LNCAP (cell line): Measurements from ENCODE around the gene MAGI2.

Source experiments
- TF ChIP-seq, protein P1 (sequence below): fragments of 450-650 bp; IDR thresholded peaks from 2 replicates; pipeline ENCODE4 v1.5.1; 2017; ENCODE audit warnings: mild to moderate bottlenecking

Gene MAGI2

DNA sequence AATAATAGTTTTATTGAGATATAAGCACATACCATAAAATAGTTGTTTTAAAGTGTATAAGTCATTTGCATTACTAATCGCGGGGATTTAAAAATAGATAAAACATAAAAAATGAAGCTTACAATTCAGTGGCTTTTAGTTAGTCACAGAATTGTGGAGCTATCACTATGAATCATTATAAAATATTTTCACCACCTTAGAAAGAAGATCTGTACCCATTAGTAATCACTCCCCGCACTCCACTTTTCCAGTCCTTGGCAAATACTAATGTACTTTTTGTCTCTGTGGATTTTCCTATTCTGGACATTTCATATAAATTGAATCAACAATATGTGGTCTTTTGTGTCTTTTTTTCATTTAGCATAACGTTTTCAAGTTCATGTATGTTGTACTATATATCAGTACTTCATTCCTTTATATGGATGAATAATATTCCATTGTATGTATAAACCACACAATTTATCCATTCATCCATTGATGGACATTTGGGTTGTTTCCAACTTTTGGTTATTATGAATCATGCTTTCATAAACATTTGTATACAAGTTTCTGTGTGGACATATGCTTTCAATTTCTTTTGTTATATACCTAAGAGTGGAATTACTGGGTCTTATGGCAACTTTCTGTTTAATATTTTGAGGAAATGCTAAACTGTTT lies 162.5 kb downstream of the MAGI2 start:
- TF ChIP-seq, protein P1, sequence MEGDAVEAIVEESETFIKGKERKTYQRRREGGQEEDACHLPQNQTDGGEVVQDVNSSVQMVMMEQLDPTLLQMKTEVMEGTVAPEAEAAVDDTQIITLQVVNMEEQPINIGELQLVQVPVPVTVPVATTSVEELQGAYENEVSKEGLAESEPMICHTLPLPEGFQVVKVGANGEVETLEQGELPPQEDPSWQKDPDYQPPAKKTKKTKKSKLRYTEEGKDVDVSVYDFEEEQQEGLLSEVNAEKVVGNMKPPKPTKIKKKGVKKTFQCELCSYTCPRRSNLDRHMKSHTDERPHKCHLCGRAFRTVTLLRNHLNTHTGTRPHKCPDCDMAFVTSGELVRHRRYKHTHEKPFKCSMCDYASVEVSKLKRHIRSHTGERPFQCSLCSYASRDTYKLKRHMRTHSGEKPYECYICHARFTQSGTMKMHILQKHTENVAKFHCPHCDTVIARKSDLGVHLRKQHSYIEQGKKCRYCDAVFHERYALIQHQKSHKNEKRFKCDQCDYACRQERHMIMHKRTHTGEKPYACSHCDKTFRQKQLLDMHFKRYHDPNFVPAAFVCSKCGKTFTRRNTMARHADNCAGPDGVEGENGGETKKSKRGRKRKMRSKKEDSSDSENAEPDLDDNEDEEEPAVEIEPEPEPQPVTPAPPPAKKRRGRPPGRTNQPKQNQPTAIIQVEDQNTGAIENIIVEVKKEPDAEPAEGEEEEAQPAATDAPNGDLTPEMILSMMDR, result no peak

DNA sequence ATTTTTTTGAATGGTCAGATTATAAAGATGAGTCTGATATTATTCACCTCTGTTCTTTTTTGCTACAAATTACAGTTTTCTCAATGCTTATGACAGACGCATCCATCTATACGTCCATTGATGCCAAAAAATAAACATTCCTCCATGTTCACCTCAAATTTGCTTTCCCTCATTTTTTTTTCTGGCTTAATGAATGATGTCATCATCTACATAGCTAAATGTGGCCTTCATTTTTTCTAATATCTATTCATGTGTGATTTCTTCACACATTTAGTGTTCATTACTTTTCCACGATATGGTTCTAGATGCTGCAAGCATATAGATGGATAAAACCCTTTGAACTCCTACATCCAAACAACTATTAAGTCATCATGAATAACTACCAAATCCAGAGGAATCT lies 163.1 kb downstream of the MAGI2 start:
- TF ChIP-seq, protein P1, result no peak

DNA sequence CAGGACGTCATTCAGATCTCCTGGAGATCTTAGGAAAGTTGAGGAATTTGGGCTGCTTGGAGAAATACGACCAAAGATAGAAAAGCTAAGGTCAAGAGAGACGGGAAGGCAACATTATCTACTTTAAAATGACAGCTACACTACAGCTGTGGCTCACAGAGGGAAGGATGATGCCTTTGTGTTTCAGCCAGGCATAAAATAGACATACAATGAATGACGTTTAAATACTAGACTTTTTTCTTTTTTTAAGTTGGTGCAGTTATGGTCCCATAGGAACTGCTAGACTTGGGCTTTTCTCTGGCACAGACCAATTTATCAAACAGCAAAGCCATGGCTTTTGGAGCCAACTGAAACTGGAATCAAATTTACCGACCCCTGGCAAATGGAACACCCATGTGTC lies 164.8 kb downstream of the MAGI2 start:
- TF ChIP-seq, protein P1, result no peak

DNA sequence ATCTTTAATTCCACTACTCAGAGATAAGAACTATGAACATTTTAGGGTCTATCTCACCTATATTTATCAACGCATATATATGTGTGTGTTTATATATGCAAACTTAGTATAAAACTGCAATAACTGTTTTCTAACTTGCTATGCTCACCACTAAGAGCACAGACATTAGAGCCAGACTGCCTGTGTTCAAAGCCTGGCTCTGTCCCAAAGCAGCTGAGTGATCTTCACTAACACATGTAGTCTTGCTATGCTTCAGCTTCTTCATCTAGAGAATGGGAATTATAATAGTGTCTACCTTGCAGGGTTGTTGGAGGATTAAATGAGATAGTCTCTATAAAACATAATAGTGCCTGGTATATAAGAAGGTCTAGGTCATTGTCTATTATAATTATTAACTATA lies 165.5 kb downstream of the MAGI2 start:
- TF ChIP-seq, protein P1, result no peak

DNA sequence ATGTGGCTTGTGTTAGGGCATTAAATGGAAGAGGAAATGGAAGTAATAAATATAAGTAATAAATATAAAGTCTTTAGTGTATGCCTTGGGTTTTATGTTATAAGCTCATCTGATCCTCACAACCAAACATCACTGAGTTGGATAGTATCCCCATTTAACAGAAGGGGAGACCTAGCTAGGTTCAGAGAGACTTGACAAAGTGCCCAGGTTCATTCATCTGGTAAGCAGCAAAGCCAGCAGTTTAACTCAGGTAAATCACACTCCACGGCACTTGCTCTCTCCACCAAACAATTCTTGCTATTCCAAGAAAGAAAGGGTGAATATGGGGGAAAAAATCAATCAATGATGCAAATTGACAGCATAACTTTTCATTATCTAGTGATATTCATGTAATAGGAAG lies 167.3 kb downstream of the MAGI2 start:
- TF ChIP-seq, protein P1, result no peak

DNA sequence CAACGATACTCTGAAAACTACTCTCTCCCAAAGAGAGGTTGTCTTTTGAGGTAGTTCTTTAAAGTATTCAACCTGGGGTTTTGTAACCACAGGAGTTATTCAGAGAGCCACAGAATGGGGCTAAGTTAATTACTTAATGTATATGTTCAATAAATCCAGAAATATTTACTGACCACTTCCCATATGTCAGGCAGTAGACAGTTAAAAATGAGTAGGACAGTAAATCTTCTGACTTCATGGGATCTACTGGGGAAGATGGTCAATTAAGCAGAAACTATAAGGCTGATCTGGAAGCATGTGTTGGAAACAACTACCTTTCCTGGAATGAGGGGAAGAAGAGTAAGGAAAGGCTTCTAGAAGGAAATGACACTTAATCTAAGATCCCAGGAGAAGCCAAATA lies 167.7 kb downstream of the MAGI2 start:
- TF ChIP-seq, protein P1, result no peak

DNA sequence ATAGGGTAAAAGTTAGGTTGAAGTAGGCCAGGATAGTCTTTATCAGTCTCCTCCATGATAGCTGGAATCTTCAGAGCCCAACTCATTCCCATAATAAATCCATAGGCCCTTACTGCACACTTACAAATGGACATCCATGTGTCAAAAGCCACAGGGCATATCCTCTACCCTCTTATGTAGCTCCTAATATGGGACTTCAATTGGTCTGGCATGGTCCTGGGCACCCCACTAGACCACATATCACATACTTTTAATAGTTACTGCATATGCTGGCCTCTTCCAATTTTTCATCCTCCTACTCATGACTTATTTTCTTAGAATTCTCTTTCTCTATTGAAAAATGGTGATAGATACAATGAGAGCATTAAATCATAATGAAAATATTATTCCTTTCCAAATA lies 169.3 kb downstream of the MAGI2 start:
- TF ChIP-seq, protein P1, result no peak
